Measurements from ENCODE around the gene VSNL1.

DNA sequence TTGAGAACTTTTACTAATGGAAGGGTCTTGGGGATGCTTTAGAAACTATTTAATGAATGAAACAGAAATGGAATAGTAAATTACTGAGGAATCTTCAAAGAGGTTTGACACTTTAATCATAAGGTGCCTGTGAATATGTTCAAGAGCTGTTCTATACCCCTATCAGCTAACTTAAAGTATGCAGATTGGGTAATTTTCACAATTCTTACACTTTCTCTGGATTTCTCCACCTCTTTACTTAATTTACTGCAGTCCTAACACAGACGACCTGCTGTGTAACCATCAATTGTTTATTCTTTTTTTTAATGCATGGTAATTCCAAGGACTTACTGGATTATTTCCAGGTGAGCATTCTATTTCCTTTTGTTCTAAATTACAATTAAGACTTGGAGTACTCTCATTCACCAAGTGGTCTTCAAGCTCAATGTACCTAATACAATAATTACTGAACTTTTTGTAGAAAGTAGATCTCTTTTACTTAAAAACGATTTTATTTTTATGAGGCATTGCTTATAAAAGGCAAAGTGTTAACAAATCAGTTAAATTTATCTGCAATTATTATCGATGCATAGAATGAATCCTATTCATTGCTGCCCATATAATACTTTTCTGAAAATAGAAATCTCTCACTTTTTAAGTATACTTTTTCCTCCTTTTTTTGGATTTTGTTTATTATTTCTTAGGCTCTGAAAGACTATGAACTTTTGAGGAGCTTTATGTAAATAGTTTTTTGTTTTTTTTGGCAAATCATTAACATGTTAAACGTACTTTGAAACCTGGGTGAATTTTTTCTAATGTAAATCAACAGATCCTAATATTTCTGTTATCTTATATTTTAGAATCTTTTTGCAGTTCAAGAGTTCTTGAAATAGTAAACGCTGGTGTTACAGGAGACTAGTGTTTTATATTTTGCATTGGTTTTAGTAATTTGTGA is 5.5 kb downstream of the VSNL1 start:
- TF ChIP-seq, protein P1, sequence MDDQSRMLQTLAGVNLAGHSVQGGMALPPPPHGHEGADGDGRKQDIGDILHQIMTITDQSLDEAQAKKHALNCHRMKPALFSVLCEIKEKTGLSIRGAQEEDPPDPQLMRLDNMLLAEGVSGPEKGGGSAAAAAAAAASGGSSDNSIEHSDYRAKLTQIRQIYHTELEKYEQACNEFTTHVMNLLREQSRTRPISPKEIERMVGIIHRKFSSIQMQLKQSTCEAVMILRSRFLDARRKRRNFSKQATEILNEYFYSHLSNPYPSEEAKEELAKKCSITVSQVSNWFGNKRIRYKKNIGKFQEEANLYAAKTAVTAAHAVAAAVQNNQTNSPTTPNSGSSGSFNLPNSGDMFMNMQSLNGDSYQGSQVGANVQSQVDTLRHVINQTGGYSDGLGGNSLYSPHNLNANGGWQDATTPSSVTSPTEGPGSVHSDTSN (CRISPR knock-in tag; IDR thresholded peaks at IDR 0.05): no peak
- TF ChIP-seq, protein P2, sequence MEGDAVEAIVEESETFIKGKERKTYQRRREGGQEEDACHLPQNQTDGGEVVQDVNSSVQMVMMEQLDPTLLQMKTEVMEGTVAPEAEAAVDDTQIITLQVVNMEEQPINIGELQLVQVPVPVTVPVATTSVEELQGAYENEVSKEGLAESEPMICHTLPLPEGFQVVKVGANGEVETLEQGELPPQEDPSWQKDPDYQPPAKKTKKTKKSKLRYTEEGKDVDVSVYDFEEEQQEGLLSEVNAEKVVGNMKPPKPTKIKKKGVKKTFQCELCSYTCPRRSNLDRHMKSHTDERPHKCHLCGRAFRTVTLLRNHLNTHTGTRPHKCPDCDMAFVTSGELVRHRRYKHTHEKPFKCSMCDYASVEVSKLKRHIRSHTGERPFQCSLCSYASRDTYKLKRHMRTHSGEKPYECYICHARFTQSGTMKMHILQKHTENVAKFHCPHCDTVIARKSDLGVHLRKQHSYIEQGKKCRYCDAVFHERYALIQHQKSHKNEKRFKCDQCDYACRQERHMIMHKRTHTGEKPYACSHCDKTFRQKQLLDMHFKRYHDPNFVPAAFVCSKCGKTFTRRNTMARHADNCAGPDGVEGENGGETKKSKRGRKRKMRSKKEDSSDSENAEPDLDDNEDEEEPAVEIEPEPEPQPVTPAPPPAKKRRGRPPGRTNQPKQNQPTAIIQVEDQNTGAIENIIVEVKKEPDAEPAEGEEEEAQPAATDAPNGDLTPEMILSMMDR (tag by site-specific recombination; IDR thresholded peaks at IDR 0.05): no peak
- no peak for TF ChIP-seq ZNF416 (tag by site-specific recombination; IDR thresholded peaks at IDR 0.05)
- TF ChIP-seq, protein P3, sequence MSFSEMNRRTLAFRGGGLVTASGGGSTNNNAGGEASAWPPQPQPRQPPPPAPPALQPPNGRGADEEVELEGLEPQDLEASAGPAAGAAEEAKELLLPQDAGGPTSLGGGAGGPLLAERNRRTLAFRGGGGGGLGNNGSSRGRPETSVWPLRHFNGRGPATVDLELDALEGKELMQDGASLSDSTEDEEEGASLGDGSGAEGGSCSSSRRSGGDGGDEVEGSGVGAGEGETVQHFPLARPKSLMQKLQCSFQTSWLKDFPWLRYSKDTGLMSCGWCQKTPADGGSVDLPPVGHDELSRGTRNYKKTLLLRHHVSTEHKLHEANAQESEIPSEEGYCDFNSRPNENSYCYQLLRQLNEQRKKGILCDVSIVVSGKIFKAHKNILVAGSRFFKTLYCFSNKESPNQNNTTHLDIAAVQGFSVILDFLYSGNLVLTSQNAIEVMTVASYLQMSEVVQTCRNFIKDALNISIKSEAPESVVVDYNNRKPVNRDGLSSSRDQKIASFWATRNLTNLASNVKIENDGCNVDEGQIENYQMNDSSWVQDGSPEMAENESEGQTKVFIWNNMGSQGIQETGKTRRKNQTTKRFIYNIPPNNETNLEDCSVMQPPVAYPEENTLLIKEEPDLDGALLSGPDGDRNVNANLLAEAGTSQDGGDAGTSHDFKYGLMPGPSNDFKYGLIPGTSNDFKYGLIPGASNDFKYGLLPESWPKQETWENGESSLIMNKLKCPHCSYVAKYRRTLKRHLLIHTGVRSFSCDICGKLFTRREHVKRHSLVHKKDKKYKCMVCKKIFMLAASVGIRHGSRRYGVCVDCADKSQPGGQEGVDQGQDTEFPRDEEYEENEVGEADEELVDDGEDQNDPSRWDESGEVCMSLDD (tag by site-specific recombination; IDR thresholded peaks at IDR 0.05): no peak
- TF ChIP-seq, protein P4, sequence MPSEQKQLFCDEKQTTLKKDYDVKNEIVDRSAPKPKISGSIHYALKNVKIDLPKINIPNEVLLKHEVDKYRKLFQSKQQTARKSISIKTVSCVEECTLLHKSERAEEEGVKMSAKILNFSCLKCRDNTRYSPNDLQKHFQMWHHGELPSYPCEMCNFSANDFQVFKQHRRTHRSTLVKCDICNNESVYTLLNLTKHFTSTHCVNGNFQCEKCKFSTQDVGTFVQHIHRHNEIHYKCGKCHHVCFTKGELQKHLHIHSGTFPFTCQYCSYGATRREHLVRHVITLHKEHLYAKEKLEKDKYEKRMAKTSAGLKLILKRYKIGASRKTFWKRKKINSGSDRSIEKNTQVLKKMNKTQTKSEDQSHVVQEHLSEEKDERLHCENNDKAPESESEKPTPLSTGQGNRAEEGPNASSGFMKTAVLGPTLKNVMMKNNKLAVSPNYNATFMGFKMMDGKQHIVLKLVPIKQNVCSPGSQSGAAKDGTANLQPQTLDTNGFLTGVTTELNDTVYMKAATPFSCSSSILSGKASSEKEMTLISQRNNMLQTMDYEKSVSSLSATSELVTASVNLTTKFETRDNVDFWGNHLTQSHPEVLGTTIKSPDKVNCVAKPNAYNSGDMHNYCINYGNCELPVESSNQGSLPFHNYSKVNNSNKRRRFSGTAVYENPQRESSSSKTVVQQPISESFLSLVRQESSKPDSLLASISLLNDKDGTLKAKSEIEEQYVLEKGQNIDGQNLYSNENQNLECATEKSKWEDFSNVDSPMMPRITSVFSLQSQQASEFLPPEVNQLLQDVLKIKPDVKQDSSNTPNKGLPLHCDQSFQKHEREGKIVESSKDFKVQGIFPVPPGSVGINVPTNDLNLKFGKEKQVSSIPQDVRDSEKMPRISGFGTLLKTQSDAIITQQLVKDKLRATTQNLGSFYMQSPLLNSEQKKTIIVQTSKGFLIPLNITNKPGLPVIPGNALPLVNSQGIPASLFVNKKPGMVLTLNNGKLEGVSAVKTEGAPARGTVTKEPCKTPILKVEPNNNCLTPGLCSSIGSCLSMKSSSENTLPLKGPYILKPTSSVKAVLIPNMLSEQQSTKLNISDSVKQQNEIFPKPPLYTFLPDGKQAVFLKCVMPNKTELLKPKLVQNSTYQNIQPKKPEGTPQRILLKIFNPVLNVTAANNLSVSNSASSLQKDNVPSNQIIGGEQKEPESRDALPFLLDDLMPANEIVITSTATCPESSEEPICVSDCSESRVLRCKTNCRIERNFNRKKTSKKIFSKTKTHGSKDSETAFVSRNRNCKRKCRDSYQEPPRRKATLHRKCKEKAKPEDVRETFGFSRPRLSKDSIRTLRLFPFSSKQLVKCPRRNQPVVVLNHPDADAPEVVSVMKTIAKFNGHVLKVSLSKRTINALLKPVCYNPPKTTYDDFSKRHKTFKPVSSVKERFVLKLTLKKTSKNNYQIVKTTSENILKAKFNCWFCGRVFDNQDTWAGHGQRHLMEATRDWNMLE (tag by site-specific recombination; conservative IDR thresholded peaks at IDR 0.05; ENCODE audit: low read depth): no peak
- no peak for TF ChIP-seq YY1 (tag by site-specific recombination; IDR thresholded peaks at IDR 0.05)
- no peak for TF ChIP-seq ZNF501 (tag by site-specific recombination; IDR thresholded peaks at IDR 0.05)
- no peak for TF ChIP-seq SETDB1 (IDR thresholded peaks at IDR 0.05; ENCODE audit: insufficient read length, low read length)

Data from HEK293 (cell line).